ENCODE measurements around the gene FAM180B. TPM values are rescaled to one million over a fixed set of nuclear protein-coding genes. Genes with fewer than 3 reads are reported as not detected.

Gene FAM180B
- total and polyA plus RNA-seq, 2 of the 8 experiments (the other 6 are each of a cell fraction or from before 2014, with no cell fraction given), result 0.09 TPM; not detected in 1

GRCh38 chr11:47589584-47589976, 3.1 kb downstream of the FAM180B start:
- Histone ChIP-seq H3K27me3 (replicated peaks in 1 of 4; ENCODE audit: control insufficient read depth in 3 of 4, extremely low read depth in 1 of 4, insufficient read depth in 3 of 4, low read length in 3 of 4) (peaks cover 0 to 21% (median 18%) of the 10 kb centered on the region in 4 experiments; a peak in 6 of 7 replicates), H3K4me3 (ENCODE audit: extremely low read depth in 1 of 4, insufficient read depth in 2 of 4, low read depth in 3 of 4, low read length in 4 of 4) (no peak overlapping the region), H2AFZ (ENCODE audit: low read length) (no peak overlapping the region), H3K56ac (replicated peaks; ENCODE audit: insufficient read length, low read depth, low read length) (no peak overlapping the region), H3K23ac (ENCODE audit: insufficient read length) (no peak overlapping the region), H3K4me2 (ENCODE audit: insufficient read depth in 1 of 2, low read depth in 2 of 2, low read length in 2 of 2) (no peak overlapping the region), H4K5ac (ENCODE audit: insufficient read length, low read depth, low read length) (no peak overlapping the region), H2BK120ac (replicated peaks; ENCODE audit: low read depth, low read length) (no peak overlapping the region), H2BK15ac (ENCODE audit: low read length) (no peak overlapping the region), H3K4ac (replicated peaks; ENCODE audit: insufficient read length, low read depth, low read length) (no peak overlapping the region), H3K18ac (ENCODE audit: extremely low read depth, low read length) (no peak overlapping the region), H4K8ac (ENCODE audit: extremely low read depth, insufficient read depth, low read length) (peak overlapping the region; percentile 68; the same call in 1 of the 2 replicates), H3K79me1 (ENCODE audit: low read depth, low read length) (no peaks in the 10 kb centered on the region), H3K4me1 (replicated peaks in 1 of 4; ENCODE audit: control insufficient read depth in 3 of 4, insufficient read depth in 4 of 4, low read length in 3 of 4) (peaks cover 2 to 4% (median 4%) of the 10 kb centered on the region in 4 experiments; a peak in 6 of 7 replicates), H3K14ac (ENCODE audit: insufficient read length) (no peak overlapping the region), H2AK5ac (ENCODE audit: low read depth, low read length) (no peak overlapping the region), H2BK12ac (ENCODE audit: low read depth, low read length) (no peak overlapping the region), H2BK20ac (ENCODE audit: low read length) (no peak overlapping the region), H3K27ac (ENCODE audit: low read depth, low read length) (no peak overlapping the region), H4K91ac (replicated peaks; ENCODE audit: insufficient read length, low read length) (no peak overlapping the region), H2BK5ac (ENCODE audit: low read depth, low read length) (no peak overlapping the region), H3K9me3 (ENCODE audit: insufficient read depth in 2 of 2, low read depth in 1 of 2, low read length in 1 of 2) (no peaks in the 10 kb centered on the region), H4K20me1 (replicated peaks in 1 of 2; ENCODE audit: control insufficient read depth in 1 of 2, insufficient read depth in 2 of 2, low read length in 2 of 2) (no peaks in the 10 kb centered on the region), H3K36me3 (ENCODE audit: control insufficient read depth in 2 of 4, insufficient read depth in 4 of 4, low read length in 3 of 4) (0 out of 8 replicates have a peak, but pooled peaks cover 0 to 2% (median 0%) of the 10 kb centered on the region in 4 experiments), H3K79me2 (ENCODE audit: control insufficient read depth in 1 of 2, insufficient read depth in 2 of 2, low read length in 2 of 2) (no peaks in the 10 kb centered on the region), H3K23me2 (ENCODE audit: low read depth, low read length) (peaks cover 2% of the 10 kb centered on the region; the same call in 1 of the 2 replicates), H3K9ac (replicated peaks in 1 of 4; ENCODE audit: extremely low read depth in 1 of 4, low read depth in 3 of 4, low read length in 3 of 4) (no peak overlapping the region)
- ChIA-PET CTCF (ENCODE audit: partially characterized antibody) (no interaction called here), POLR2A (ENCODE audit: partially characterized antibody) (interaction anchor here (1.9 kb wide), 1 partner anchor 10 kb away, joined by 17 read pairs; the partner anchor contains the start of genes KBTBD4 and NDUFS3)
- WGBS, 2 experiments (ENCODE audit: extremely low coverage in 1 of 2, insufficient coverage in 1 of 2, insufficient read length in 1 of 2, insufficient replicate concordance in 2 of 2, low coverage in 1 of 2, low lambda C conversion rate in 2 of 2, missing lambda C conversion rate in 1 of 2), result 96% methylated on average over 35 of the region's 51 CpGs; no CpG with 5 or more reads in 1 of the 2 experiments
- FAIRE-seq, result no peak
- DNase-seq (ENCODE audit: low read depth in 1 of 2, low spot score in 2 of 2), result no peak
- TF ChIP-seq SIRT6 (IDR thresholded peaks at IDR 0.05; ENCODE audit: low read length) (no peak), ATF2 (IDR thresholded peaks at IDR 0.05; ENCODE audit: low read length) (no peak), BCL11A (IDR thresholded peaks at IDR 0.05; ENCODE audit: low read depth in 2 of 2, low read length in 2 of 2) (no peak), CEBPB (IDR thresholded peaks at IDR 0.05; ENCODE audit: low read depth, low read length) (no peak), NANOG (IDR thresholded peaks at IDR 0.05; ENCODE audit: insufficient read depth, low read depth, low read length, poor library complexity, severe bottlenecking) (no peak), CBX5 (IDR thresholded peaks at IDR 0.05; ENCODE audit: low read depth, low read length) (no peak), CBX8 (IDR thresholded peaks at IDR 0.05; ENCODE audit: borderline replicate concordance, low read depth, low read length) (no peak), JUND (IDR thresholded peaks at IDR 0.05; ENCODE audit: low read length) (no peak), PHF8 (conservative IDR thresholded peaks at IDR 0.05; ENCODE audit: low read depth, low read length) (no peak), EP300 (IDR thresholded peaks at IDR 0.05; ENCODE audit: borderline replicate concordance in 1 of 2, low read depth in 2 of 2, low read length in 2 of 2) (no peak), HDAC2 (IDR thresholded peaks at IDR 0.05; ENCODE audit: borderline replicate concordance in 1 of 2, low read depth in 2 of 2, low read length in 2 of 2) (no peak), KDM1A (IDR thresholded peaks at IDR 0.05; ENCODE audit: borderline replicate concordance, low read length) (no peak)
